Inflammatory macrophage (primary cell): ENCODE data around the gene PRPF6.
A peak's percentile ranks its signal among the peaks of the same experiment; 100 is the strongest.
"Not testable (repeated sequence)": the region's sequence is repeated elsewhere in the genome, so short reads cannot be mapped to it uniquely, and the experiment has no call there.

ENCODE experiments used
- DNase-seq, 2 donors: peaks; one replicate each; pipeline ENCODE4 v3.0.0-alpha.2; 2020 to 2022

PRPF6 gene

DNA sequence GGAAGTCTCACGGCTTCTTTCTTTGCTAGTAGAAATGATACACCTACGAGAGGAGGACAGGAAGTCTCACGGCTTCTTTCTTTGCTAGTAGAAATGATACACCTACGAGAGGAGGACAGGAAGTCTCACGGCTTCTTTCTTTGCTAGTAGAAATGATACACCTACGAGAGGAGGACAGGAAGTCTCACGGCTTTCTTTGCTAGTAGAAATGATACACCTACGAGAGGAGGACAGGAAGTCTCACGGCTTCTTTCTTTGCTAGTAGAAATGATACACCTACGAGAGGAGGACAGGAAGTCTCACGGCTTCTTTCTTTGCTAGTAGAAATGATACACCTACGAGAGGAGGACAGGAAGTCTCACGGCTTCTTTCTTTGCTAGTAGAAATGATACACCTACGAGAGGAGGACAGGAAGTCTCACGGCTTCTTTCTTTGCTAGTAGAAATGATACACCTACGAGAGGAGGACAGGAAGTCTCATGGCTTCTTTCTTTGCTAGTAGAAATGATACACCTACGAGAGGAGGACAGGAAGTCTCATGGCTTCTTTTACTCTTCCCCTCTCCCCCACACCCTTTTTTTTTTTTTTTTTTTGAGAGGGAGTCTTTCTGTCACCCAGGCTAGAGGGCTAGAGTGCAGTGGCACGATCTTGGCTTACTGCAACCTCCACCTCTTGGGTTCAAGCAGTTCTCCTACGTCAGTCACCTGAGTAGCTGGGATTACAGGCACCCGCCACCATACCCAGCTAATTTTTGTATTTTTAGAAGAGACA lies 31.6 kb downstream of the PRPF6 start:
- DNase-seq, result not testable (repeated sequence)

DNA sequence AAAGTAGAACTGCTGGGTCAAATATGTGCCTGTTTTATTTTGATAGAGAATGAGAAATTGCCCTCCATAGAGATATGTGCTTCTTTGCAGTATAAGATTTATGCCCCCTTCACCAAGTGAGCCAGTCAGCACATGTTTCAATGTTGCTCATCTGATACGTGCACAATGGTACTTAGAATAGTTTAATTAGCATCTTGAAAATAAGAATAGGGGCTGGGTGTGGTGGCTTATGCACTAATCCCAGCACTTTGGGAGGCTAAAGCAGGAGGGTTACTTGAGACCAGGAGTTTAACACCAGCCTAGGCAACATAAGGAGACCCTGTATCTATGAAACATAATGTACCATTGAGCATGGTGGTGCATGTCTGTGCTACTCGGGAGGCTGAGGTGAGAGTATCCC lies 34.7 kb downstream of the PRPF6 start:
- no peak for DNase-seq

DNA sequence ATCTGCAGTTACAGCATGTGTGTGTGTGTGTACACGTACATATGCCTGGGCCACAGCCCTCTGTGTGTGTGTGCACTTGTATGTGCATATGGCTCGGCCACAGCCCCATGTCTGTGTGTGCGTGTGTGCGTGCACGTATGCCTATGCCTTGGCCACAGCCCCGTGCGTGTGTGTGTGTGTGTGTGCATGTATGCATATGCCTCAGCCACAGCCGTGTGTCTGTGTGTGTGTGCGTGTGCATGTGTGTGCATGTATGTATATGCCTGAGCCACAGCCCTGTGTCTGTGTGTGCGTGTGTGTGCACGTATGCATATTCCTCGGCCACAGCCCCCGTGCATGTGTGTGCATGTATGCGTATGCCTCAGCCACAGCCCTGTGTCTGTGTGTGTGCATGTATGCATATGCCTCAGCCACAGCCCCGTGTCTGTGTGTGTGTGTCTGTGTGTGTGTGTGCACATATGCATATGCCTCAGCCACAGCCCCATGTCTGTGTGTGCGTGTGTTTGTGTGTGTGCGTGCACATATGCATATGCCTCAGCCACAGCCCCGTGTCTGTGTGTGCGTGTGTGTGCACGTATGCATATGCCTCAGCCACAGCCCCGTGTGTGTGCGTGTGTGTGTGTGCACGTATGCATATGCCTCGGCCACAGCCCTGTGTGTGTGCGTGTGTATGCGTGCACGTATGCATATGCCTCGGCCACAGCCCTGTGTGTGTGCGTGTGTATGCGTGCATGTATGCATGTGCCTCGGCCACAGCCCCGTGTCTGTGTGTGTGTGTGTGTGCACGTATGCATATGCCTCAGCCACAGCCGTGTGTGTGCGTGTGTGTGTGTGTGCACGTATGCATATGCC lies 40.4 kb downstream of the PRPF6 start:
- no peak for DNase-seq

DNA sequence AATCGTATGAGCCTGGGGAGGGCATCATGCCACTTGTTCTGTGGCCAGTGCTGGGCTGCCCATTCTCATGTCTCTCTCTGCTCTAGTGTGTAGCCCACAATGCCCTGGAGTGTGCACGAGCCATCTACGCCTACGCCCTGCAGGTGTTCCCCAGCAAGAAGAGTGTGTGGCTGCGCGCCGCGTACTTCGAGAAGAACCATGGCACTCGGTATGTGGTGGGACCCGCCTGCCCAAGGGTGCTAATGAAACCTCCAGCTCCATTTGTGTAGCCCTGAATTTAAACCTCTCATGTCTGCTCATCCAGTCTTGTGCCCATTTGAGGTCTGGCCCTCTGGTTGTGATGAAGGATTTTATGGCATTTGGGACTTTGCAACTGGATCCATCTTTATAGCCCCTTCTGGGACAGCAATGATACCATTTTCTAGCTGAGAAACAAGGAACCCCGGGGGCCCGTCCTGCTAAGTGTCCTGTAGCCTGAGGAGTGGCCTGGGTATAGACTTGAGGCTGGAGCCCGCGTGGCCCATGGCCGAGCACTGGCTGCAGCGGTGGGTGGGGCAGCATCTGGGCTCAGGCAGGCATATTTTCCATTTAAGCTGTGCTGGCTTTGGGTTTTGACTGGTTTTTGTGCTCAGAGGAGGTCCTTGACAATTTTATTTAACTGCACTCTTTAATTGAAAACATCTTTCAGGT lies 41.9 kb downstream of the PRPF6 start:
- DNase-seq, result no peak

DNA sequence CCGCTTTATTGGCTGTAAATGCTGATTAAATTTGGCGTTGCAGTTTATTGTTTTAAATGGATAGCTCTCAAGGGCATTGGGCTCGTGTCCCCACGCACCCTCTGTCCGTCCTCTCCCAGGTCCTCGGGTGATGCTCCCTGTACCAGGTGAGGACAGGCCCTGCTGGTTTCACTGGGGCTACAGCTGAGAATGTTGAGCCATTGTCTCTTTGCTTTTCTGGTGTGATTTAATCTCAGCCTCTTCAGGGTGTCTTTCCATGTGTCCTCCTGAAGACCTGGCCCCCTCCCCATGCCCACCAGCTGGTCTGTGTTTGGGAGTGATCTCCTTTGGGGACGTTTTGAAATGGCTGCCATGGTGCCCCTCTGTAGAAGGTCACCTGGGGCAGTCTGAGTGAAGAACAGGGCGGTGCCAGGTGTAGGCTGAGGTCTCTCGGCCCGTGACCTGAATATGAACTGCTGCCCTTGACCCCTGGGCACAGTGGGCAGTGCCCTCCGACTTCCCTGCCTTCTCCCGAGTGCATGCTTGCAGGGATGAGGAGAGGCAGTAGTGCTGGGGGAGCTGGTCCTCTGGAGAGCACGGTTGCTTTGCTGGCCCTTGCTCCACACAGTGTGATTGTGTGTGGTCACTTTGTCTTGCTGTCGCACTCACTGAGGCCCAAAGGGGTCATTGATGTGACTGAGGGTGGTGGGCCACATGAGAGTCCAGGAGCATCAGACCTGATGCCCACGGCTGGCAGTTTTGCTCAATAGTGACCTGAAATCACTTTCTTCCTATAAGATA lies 42.6 kb downstream of the PRPF6 start:
- DNase-seq, result no peak

DNA sequence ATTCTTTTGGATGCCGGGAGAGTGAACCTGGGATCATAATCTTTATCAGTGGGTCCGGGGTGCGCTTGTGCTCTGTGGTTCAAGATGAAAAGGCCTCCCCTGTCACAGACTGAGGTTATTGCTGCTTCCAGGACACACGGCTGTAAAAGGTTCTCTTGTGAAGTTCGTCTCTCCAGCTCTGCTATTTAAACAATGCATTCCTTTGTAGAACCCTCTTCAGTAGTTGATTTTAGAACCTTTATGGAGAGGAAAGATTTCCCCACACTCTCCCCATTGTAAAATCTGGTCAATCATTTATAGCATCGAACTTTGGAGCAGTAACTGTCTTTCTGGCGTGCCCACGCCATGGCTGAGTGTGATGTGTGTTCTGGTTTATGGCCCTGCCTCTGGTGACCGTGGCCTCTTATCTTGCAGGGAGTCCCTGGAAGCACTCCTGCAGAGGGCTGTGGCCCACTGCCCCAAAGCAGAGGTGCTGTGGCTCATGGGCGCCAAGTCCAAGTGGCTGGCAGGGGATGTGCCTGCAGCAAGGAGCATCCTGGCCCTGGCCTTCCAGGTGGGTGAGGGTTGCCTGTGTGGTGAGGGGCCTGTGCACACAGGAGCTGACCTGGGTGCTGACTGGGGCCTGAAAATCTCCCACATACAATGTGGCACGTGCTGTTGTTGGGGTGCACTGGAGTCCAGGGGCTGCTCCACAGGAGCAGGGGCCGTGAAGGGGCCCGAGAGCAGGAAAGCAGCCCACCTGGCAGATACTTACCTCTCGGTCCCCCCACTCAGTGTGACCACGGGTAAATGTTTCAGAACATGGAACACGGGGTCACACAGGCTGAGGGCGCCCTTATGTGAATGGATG lies 43.4 kb downstream of the PRPF6 start:
- no peak for DNase-seq

DNA sequence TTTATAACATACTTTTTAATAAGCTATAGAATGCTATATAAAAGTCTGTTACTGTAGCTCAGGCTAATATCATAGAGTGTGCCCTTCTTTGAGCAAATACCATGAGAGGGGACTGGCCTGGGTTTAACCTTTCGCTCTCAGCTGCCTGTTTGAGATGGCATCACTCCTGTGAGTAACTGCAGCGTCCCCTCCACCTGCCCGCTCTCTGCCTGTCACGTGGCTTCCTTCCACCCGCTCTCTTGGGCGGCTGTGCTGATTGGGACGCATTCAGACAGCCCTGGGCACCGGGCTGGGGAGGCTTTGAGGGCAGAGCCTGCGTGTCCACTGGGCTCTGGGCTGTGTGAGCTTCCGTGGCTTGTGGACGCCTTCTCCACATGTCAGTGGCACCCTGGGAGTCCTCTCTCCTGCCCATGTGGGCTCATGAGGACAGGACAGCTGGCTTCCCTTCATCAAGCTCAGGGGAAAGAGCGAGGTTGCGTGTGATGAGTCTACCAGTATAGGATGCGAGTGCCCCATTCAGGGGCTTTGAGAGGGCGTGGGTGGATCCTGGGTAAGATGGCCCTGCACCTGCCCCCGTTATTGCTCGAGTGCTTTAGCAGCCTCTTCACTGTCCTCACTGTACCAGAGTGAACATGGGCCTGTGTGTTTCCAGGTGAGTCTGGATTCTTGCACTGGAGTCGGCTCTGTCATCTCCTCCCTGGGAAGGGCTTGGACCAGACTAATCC lies 44.3 kb downstream of the PRPF6 start:
- DNase-seq, result no peak

DNA sequence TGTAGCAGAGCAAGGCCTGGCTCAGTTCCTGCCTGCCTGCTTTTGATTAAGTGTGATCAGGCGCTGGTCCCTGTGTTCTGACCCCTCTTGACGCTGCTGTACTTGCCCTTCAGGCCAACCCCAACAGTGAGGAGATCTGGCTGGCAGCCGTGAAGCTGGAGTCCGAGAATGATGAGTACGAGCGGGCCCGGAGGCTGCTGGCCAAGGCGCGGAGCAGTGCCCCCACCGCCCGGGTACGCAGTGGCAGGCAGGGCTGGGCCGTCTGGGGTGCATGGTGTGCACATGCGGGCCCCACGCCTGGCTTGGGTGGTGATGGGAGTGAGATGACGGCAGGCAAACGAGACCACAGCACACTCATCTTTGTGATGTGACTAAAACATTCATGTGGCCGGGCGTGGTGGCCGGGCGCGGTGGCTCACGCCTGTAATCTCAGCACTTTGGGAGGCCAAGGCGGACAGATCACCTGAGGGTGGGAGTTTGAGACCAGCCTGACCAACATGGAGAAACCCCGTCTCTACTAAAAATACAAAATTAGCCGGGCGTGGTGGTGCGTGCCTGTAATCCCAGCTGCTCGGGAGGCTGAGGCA lies 45.0 kb downstream of the PRPF6 start:
- no peak for DNase-seq

DNA sequence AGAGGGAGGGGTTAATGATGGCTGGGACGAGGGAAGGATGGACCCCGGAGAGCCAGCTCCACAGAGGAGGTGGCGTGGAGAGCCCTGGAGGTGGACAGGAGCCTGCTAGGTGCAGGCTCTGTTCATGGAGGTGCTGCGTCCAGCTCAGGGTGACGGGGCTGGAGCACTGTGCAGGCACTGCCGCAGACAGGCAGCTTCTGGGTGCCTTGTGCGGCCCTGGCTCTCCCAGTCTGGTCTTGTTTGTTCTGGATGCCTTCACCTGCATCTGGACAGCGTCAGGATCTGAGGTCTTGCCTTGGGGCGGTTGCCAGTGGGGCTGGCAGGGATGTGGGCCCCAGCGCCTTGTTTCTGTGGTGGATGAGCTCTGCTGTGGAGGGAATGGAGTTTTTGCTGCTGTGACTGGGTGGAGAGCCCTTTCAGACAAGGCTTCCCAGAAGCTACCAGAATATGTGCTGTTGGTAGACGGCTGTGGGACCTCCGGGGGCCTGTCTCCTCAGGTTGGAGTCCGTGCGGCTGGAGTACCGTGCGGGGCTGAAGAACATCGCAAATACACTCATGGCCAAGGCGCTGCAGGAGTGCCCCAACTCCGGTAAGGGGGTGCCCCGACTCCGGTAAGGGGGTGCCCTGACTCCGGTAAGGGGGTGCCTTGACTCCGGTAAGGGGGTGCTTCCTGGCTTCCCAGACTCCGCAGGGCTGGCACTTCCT lies 47.2 kb downstream of the PRPF6 start:
- no peak for DNase-seq

DNA sequence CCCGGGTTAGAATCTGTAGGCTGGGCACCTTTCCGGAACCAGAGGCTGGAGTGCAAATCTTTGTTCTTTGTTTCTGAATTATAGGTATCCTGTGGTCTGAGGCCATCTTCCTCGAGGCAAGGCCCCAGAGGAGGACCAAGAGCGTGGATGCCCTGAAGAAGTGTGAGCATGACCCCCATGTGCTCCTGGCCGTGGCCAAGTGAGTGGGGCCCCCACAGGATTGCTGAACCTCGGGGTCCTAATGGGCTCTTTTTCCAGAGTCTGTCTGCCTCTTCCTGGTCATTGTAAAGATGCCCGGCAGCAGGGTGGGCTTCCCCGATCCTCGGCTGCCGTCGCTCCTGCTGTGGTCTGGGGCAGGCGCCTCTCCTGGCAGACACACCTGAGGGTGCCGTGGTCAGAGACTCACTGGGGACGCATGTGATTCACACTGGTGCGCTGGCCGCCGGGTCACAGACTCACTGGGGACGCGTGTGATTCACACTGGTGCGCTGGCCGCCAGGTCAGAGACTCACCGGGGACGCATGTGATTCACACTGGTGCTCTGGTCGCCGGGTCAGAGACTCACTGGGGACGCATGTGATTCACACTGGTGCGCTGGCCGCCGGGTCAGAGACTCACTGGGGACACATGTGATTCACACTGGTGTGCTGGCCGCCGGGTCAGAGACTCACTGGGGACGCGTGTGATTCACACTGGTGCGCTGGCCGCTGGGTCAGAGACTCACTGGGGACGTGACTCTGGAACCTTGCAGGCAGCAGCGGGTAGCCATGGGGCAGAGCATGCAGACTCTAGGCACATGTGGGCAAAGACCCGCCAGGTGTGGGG lies 48.6 kb downstream of the PRPF6 start:
- no peak for DNase-seq

DNA sequence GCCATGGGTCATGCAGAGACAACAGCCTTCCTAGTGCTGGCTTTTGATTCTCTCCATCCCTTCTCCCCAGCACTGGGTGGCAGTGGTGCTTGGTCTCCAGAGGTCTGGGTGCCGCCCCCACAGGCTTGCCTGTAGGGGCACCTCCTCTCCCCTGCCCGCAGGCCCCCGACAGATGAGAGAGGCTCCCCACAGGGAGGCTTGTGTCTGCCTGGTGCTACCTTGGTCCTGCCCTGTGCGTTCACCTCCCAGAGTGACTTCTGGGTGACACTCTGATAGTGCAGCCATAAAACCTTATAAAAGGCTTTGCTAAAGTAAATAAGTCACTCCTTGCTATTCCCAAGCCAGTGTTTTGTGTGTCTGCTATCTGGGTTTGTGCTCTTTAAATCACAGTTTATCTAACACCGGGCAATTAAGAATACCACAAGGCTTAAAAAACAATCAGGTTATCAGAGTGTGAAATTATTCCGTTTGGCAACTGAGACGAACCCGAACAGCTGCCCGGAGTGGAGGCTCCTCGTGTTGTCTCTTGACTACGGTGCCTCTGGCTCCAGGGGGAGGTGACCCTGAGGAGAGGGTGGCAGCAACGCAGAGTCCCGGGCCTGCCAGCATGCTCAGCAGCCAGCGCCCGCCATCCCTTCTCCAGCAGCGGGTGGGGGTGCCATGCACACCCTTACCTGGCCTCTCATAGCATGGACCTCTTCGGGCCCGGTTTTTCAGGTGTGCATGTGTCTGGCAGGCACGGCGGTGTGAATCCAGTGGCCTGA lies 49.6 kb downstream of the PRPF6 start:
- DNase-seq, result no peak

DNA sequence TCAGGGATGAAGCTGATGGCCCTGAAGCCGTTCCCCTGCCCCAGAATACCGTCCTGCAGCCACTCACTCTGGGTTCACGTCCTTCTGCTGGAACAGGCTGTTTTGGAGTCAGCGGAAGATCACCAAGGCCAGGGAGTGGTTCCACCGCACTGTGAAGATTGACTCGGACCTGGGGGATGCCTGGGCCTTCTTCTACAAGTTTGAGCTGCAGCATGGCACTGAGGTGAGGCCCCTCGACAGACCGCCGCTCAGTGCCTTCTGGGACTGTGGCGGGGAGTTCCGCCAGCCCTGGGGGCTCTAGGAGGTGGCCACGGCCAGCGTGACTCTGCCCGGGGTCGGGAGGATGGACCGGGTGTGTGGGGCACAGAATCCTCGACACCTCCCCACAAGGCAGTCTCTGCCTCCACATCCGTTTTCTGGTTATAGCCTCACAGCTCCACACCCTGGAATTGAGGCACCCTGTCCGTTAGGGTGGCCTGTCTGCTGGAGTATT lies 50.9 kb downstream of the PRPF6 start:
- no peak for DNase-seq

DNA sequence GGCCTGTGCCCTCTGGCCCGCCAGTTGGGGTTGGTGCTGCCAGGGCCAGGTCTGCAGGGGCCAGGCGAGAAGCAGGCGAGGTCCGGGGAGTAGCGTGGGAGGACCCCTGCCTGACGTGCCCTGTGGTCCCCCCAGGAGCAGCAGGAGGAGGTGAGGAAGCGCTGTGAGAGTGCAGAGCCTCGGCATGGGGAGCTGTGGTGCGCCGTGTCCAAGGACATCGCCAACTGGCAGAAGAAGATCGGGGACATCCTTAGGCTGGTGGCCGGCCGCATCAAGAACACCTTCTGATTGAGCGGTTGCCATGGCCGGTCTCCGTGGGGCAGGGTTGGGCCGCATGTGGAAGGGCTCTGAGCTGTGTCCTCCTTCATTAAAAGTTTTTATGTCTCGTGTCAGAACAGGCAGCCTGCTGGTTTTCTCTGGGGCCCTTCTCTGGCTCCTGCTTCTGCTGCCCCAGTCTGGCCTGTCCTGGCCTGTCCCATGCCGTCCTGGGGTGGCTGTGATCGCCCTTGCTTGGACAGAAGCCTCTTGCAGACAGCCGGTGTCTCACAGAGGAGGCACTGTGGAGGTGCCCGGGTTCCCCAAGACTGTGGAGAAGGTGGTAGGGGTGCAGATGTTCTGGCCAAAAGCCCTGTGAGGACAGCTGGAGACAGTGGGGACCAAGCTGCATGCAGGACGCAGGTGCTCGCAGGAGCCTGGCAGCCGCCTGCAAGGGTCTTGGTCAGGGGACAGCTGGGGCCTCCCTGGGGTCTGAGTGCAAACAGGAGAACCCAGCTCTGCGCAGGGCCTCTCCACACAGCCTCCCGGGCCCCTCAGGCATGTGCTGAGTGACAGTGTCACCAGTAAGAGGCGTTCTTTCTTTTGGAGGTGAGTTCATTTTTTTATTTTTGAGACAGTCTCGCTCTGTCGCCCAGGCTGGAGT lies 52.0 kb downstream of the PRPF6 start:
- DNase-seq, result no peak

DNA sequence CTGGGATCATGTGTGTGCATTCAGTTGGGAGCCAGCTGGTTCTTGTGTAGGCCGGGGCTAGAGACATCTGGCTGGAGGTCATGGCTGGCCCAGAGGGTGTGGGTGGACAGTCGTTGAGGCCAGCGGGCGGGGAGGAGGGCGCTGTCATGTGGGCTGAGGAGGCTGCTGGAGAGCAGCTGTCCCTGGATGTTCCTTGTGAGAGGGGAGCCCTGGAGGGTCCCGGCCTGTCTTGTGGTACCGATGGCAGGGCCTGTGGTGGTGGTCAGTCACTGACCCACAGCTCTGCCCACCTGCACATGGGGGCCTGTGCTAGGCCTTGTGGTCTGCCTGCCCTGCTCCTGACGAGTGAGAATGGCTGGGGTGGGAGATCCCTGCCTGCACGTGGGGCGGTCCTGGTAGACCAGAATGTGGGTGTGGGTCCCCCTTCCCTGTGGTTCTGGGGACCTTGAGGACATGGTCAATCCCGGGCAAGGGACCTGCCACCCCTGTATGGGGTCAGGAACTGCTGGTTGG lies 53.1 kb downstream of the PRPF6 start:
- peak in 1 of 2 donors; percentile 28 for DNase-seq

DNA sequence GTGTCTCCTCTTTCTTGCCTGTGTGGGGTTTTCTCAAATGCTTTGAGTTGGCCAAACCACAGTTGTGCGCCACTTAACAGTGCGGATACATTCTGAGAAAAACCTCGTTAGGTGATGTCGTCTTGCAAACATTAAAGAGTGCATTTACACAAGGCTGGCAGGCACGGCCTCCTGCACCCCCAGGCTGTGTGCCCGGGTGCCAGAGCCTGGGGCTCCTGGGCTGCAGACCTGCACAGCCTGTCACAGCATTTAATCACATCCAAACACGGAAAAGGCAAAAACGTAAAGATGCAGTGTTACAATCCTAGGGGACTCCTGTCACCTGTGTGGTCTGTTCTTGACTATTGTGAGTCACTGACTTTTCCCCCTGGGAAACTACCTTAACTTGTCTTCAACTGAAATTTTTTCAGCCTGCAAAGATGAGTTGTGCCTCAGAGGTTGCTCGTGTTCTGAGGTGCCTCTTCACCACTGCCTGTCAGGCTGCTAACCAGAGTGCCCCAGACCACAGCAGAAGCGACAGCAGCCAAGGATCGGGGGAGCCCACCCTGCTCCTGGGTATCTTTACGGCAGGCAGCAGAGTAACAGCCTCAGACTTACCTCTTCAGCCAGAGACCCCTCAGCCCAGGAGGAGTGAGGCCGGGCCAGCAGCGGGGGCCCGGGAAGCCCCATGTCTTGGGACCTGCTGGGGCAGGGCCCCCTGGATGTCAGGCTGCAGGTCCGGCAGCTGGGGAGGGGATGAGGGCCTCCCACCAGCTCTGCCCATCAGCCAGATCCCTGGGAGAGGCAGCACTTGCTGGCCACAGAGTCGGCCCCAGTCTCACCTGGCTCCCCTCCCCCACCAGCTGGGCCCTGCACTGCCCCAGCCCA lies 54.4 kb downstream of the PRPF6 start:
- DNase-seq, result no peak

DNA sequence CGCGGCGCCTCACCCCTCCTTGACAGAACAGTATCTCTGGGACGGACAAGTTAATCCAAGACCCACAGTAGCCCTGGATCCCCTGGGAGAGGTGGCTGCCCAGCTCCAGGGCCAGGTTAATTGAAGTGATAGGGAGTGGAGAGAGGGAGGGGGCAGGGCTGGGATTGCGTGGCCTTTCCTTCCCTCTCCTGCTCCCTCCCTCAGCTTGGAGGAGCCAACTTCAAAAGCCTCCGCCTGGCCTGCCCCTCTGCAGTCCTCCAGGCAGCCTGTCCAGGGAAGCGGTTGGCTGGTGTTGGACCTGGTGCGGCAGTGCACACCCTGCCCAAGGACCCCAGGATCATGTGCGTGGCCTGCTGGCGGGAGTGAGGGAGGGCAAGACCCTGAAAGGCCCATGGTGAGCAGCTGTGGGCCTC lies 55.0 kb downstream of the PRPF6 start, which contains the start of gene C20orf204:
Gene C20orf204 (plus strand): TSS at position 250 of the 413 bp plus-strand sequence. CDS start 142 bp downstream, at position 392.
- DNase-seq, result no peak
